Right lobe of liver (tissue), 6 donors: Measurements from ENCODE around the gene ADIPOR2. TPM values are rescaled to one million over a fixed set of nuclear protein-coding genes. Genes with fewer than 3 reads are reported as not detected.

ENCODE experiments used
- ATAC-seq, 4 donors: fragments of 200-7000 bp; cut with Tn5 transposase; one replicate each; pipeline ENCODE4 v1.9.1; 2020; ENCODE audit warnings: mild to moderate bottlenecking in 4 of 4, moderate library complexity in 4 of 4
- DNase-seq, 3 donors: peaks; one replicate each; pipeline ENCODE4 v3.0.0-alpha.2; 2020
- H3K27ac ChIP-seq, 3 donors: fragments of 200-600 bp; one replicate each; pipeline ENCODE4 v1.8.0; 2022
- H3K27me3 ChIP-seq, 2 donors: fragments of 200-600 bp; one replicate each; pipeline ENCODE4 v1.8.0; 2022
- H3K36me3 ChIP-seq, 4 donors: fragments of 200-600 bp; sonication (generic) in 1 of 4; one replicate each; pipeline versions ENCODE4 v1.5.1 to v1.8.0; 2017 to 2022; ENCODE audit warnings: control low read depth in 1 of 4
- H3K4me1 ChIP-seq, 4 donors: fragments of 200-600 bp; sonication (generic) in 1 of 4; one replicate each; pipeline versions ENCODE4 v1.5.1 to v1.8.0; 2017 to 2022; ENCODE audit warnings: control low read depth in 1 of 4
- H3K4me3 ChIP-seq, 3 donors: fragments of 200-600 bp; one replicate each; pipeline ENCODE4 v1.8.0; 2022
- H3K9me3 ChIP-seq, 4 donors: fragments of 200-600 bp; sonication (generic) in 1 of 4; one replicate each; pipeline versions ENCODE4 v1.5.1 to v1.8.0; 2017 to 2022; ENCODE audit warnings: control low read depth in 1 of 4
- CTCF ChIP-seq, 4 donors: fragments of 200-600 bp in 3 of 4; fragments of 450-650 bp in 1 of 4; IDR thresholded peaks; one replicate each; pipeline versions ENCODE4 v1.5.1 to v1.8.0; 2016 to 2022; ENCODE audit warnings: antibody characterized with exemption in 4 of 4, mild to moderate bottlenecking in 2 of 4
- POLR2A ChIP-seq: fragments of 450-650 bp; IDR thresholded peaks from one replicate; pipeline ENCODE4 v1.6.1; 2017; ENCODE audit warnings: antibody characterized with exemption, mild to moderate bottlenecking
- WGBS: methylation state at CpG from one replicate; pipeline ENCODE4 v1.1.6; 2018; ENCODE audit warnings: low coverage, low lambda C conversion rate; ENCODE audit not compliant: insufficient coverage; ENCODE audit errors: missing lambda C conversion rate; 5-methylcytosine and 5-hydroxymethylcytosine counted together
- intact Hi-C, 2 donors: fragments of 100-400 bp; cut with DNase I; formaldehyde crosslinking; loops; one replicate each; pipeline versions ENCODE4 v1.11.2 to v1.14.1; 2022
- total RNA-seq, 6 experiments: library from RNA; depleted of rRNA in 2 of 6; stranded (reverse); fragments of >200 nt in 2 of 6; fragmentation: NEBNext Ultra II Directional in 3 of 6; extraction: Animal tissue kit (Norgen Biotek cat#: 25700) in 3 of 6; gene quantifications; one replicate each; pipeline versions ENCODE4 v1.1.0 to v1.2.4, GENCODE V29; 2016 to 2023
- donor health status: DM: no; HTN: yes; CAD: no.
- donor health status: DM: no; HTN: no; CAD: no.
- donor health status: DM: no; HTN: no; CAD: no.
- donor health status: DM: no; HTN: yes; CAD: no.
- donor health status: DM: no; HTN: yes; CAD: no.

The ADIPOR2 gene
- total RNA-seq, 6 experiments from 2014 or later: 46.5 to 108 (median 59.8) TPM

GRCh38 chr12:1801303-1801975, 110.6 kb downstream of the ADIPOR2 start:
- Histone ChIP-seq H3K4me1 (peaks cover 0 to 3% (median 0%) of the 10 kb centered on the region in 4 donors), H3K27me3 (no peaks in the 10 kb centered on the region), H3K36me3 (no peaks in the 10 kb centered on the region), H3K4me3 (no peak overlapping the region), H3K27ac (no peak overlapping the region), H3K9me3 (no peaks in the 10 kb centered on the region)
- WGBS: 55% methylated on average over 7 of the region's 16 CpGs
- DNase-seq (peak in 1 of 3 donors; percentile 43), ATAC-seq (no peak)
- TF ChIP-seq POLR2A: no peak
- no peak for TF ChIP-seq CTCF (IDR thresholded peaks at IDR 0.05)
- intact Hi-C loops: loop anchor here in 1 of 2 donors (10.0 kb wide), 1 partner anchor 233 kb away; no protein-coding TSS in a partner anchor

- no peak for TF ChIP-seq POLR2A
- no peak for TF ChIP-seq CTCF (IDR thresholded peaks at IDR 0.05)
Measured at GRCh38 chr12:1803736-1804135, 112.9 kb downstream of the ADIPOR2 start.

GRCh38 chr12:1804545-1805332, 113.9 kb downstream of the ADIPOR2 start:
- no peaks in the 10 kb centered on the region for H3K36me3 ChIP-seq
- no peaks in the 10 kb centered on the region for H3K4me1 ChIP-seq
- TF ChIP-seq CTCF (IDR thresholded peaks at IDR 0.05): no peak
- TF ChIP-seq POLR2A: no peak
- no peak overlapping the region for H3K4me3 ChIP-seq
- H3K27me3 ChIP-seq: no peaks in the 10 kb centered on the region
- no peak overlapping the region for H3K27ac ChIP-seq
- intact Hi-C loops: loop anchor here in 1 of 2 donors (5.0 to 10.0 kb wide), 2 partner anchors 123 to 230 kb away; no protein-coding TSS in a partner anchor
- H3K9me3 ChIP-seq: no peaks in the 10 kb centered on the region
- DNase-seq: peak; percentile 84 to 87 (median 85)
- ATAC-seq: peak; percentile 87 to 94 (median 89)
- WGBS: 43% methylated on average over 10 of the region's 25 CpGs

More at GRCh38 chr12:1803736-1804135, 112.9 kb downstream of the ADIPOR2 start:
- Histone ChIP-seq H3K4me3 (no peak overlapping the region), H3K9me3 (no peaks in the 10 kb centered on the region), H3K27ac (no peak overlapping the region), H3K27me3 (no peaks in the 10 kb centered on the region), H3K36me3 (no peaks in the 10 kb centered on the region), H3K4me1 (no peaks in the 10 kb centered on the region)
- ATAC-seq: no peak
- intact Hi-C loops: loop anchor here in 1 of 2 donors (10.0 kb wide), 1 partner anchor 231 kb away; no protein-coding TSS in a partner anchor
- WGBS: 63% methylated on average over 2 of the region's 7 CpGs
- DNase-seq: peak in 2 of 3 donors; percentile 39 to 44

GRCh38 chr12:1805441-1806081, 114.7 kb downstream of the ADIPOR2 start:
- H3K27ac ChIP-seq: no peak overlapping the region
- intact Hi-C loops: loop anchor here in 1 of 2 donors (5.0 to 10.0 kb wide), 2 partner anchors 122 to 229 kb away; no protein-coding TSS in a partner anchor
- TF ChIP-seq POLR2A (no peak), CTCF (IDR thresholded peaks at IDR 0.05) (no peak)
- DNase-seq (peak in 2 of 3 donors; percentile 23 to 48), ATAC-seq (no peak)
- H3K9me3 ChIP-seq: no peaks in the 10 kb centered on the region
- no peak overlapping the region for H3K4me3 ChIP-seq
- H3K4me1 ChIP-seq: no peaks in the 10 kb centered on the region
- WGBS: 92% methylated on average over 5 of the region's 16 CpGs
- no peaks in the 10 kb centered on the region for H3K27me3 ChIP-seq
- no peaks in the 10 kb centered on the region for H3K36me3 ChIP-seq
